Gastrocnemius medialis (tissue), 4 donors: Measurements from ENCODE around the gene ASB1.

Source experiments
- CTCF ChIP-seq, 5 experiments: fragments of 450-650 bp in 3 of 5; fragments of 200-600 bp in 2 of 5; sonication (generic) in 2 of 5; IDR thresholded peaks in 4 of 5; conservative IDR thresholded peaks in 1 of 5; 1 replicate in 4 of 5; 2 replicates in 1 of 5; pipeline ENCODE4 v1.5.1; 2016 to 2019; ENCODE audit warnings: antibody characterized with exemption in 5 of 5, mild to moderate bottlenecking in 3 of 5, moderate library complexity in 3 of 5
- POLR2A ChIP-seq, 2 donors: fragments of 450-650 bp; IDR thresholded peaks; one replicate each; pipeline ENCODE4 v1.6.1; 2017; ENCODE audit warnings: antibody characterized with exemption in 2 of 2, mild to moderate bottlenecking in 2 of 2, moderate library complexity in 2 of 2

- TF ChIP-seq CTCF (IDR thresholded peaks at IDR 0.05 in 4 of 5, conservative IDR thresholded peaks at IDR 0.05 in 1 of 5) (no peak), POLR2A (IDR thresholded peaks at IDR 0.05) (no peak)
Observed at GRCh38 chr2:238430781-238431180, 4.1 kb downstream of the ASB1 start.
